Sciatic nerve (tissue), 2 donors: ENCODE results near the gene EML1. TPM values are rescaled to one million over a fixed set of nuclear protein-coding genes. Genes with fewer than 3 reads are reported as not detected.

Experiments used
- ATAC-seq: fragments of 200-7000 bp; cut with Tn5 transposase; one replicate; pipeline ENCODE4 v1.9.1; 2020; ENCODE audit warnings: mild to moderate bottlenecking, moderate library complexity
- DNase-seq: peaks from one replicate; pipeline ENCODE4 v3.0.0-alpha.2; 2020; ENCODE audit warnings: low spot score
- intact Hi-C: fragments of 100-400 bp; cut with DNase I; formaldehyde crosslinking; loops from one replicate; pipeline ENCODE4 v1.14.2; 2022
- total RNA-seq: library from RNA; stranded (reverse); fragmentation: NEBNext Ultra II Directional; extraction: Animal tissue kit (Norgen Biotek cat#: 25700); gene quantifications from one replicate; pipeline ENCODE4 v1.2.1, GENCODE V29; 2021
- donor health status: DM: no; HTN: no; CAD: no.
- donor health status: DM: no; HTN: no; CAD: no.

EML1 gene
- total RNA-seq, 1 donor from 2014 or later = 59.0 TPM

DNA sequence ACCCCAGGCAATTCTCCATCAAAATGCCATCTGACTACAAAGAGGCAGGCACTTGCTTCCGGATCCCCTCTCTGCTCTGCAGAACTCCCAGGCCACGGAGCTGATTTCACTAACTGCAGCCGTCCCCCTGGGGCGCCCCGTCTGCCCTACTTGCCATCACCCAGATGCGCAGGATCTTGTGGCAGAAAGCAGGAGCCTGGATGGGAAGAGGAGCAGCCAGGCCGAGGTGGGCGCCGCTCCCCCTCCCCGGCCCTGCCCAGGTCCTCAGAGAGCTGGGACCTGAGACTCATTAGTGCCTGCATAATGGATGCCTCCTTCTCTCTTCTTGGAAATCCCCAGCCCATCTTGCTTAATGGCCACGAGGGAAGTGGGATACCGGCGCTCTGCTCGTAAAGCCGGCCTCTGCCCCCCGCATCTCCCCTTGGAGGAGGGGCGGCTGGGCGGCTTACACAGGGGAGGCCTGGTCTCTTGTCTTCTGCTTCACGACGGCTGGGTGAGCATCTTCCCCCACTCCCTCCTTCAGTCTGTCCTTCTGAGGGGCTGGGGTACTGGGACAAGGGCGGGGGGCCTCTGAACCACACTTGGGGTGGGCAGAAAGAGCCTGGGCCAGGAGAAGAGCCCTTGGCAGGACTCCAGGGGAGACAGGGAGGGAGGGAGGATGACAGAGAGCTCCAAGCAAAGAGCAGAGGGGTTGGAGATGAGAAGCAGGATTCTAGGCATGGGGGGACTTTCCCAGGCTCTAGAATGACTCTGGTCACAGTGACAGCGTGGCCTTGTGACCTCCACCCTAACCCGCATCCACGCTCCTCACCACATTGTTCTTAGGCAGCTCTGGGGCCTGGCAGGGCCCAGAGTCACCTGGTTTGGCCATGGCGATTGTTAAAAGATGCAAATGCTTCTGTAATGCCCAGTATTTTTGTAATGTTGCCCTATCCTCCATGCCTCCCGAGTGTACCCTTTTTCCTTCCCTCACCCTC, 19.4 kb upstream of the EML1 start:
- peak; percentile 25 for DNase-seq
- intact Hi-C loops = no loop called here
- no peak for ATAC-seq

DNA sequence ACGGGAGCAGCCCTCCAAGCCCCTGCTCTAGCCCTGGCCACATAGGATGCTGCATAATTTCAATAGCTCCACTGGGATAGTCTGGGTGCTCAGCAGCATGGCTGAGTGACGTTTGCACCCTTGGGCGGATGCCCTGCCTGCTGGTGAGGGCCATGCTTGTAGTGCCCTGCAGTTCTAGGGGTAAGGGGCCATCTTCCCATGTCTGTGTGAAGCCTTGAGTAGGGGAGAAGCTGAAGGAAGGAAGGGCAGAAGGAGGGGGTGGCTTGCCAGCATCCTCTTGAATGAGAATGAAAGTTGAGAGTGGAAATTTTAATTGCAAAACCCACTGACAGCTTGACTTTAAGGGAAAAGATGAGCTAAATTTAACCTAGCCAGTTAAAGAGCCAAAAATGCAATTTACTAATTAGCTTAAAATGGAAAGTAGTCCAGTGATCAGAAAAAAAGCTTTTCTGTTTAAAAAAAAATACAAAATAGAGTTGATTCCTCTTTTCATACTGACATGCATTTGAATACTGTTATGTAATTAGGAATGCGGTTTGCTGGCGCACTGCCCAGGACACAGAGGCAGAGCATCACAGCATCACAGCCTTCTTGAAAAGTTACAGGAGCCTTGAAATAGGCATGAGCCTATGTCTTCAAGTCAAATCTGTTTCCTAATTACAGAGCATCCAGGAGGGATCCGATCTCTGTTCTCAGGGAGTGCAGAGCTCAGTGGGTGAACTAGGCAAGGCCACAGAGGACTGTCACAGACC, 18.5 kb upstream of the EML1 start:
- intact Hi-C loops = no loop called here
- ATAC-seq (no peak), DNase-seq (no peak)

DNA sequence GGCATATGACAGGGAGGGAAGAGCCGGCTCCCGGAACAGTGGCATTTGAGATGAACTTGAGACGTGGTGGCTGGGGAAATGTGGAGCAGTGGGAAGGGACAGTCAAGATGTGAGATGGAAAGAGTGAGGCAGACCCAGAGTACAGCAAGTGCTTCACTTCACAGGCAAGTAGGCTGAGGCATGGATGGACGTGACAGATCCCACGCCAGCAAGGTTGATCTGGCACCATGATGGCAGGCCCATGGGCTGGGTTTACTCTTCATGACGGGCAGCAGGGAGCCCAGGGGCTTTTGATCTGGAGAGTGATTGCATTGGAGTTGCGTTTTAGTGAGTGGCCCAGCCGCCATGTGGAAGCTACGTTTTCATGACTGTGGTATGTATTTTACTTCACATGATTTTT, 17.9 kb upstream of the EML1 start:
- intact Hi-C loops = no loop called here
- ATAC-seq = no peak
- DNase-seq = no peak

DNA sequence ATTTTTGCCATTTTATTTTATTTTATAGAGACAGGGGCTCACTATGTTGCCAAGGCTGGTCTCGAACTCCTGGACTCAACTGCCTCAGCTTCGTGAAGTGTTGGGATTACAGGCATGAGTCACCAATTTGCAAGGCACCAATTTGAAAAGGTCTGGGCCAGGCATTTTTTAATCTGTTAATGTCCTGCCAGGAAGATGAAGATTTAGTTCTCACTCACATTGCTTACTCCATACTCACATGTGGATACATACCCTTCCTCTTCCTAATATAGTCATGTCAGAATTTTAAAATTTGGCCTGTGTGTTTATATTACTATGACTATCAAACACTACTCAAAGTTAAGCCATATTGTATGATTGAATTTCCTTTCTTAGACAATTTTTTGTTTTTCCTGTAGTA, 15.3 kb upstream of the EML1 start:
- DNase-seq (no peak), ATAC-seq (no peak)
- intact Hi-C loops = no loop called here

DNA sequence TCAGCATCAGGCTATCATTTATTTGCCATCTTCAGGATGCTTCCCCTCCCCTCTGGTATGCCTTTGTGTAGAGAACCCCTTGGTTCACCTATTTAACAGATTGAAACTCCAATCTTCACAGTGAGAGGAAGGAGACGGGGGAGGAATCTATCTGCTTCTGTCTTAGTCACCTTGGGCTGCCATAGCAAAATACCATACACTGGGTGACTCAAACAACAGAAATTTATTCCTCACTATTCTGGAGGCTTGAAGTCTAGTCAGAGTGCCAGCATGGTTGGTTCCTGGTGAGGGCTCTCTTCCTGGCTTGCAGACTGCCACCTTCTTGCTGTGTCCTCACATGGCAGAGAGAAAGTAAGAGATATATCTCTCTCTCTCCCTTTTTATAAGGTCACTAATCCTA, 13.5 kb upstream of the EML1 start:
- ATAC-seq (no peak), DNase-seq (no peak)
- intact Hi-C loops = no loop called here

DNA sequence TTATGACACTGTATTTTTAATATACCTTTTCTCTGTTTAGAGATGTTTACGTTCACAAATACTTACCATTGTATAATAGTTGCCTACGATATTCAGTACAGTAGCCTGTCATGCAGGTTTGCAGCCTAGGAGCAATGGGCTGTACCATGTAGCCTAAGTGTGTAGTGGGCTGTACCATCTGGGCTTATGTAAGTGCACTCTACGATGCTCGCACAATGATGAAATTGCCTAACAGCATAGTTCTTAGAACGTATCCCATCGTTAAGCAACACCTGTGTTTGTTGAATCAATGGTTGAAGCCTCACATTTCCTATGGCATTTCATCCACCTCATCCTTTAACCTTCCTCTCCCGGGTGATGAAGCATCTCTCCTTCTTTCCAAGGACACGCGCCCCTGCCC, 12.5 kb upstream of the EML1 start:
- intact Hi-C loops = no loop called here
- ATAC-seq = no peak
- DNase-seq = no peak

DNA sequence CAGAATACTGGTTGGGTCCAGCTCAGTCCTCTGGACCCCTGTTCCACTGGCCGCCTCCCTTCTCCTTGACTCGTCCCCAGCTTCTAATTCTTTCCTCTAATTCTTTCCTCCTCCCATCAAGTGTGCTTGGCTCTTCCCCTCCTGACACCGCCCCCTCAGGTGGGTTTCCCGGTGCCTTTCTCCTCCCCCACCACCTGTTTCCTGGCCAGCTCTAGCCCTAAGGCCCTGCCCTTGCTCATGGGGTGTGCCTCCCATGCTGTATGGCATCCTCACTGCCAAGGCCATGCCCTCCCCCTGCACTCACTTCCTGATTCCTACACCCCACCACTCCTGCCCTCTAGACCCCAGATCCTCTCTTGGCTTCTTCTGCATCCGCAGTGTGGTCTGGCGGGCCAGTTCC, 12.1 kb upstream of the EML1 start:
- intact Hi-C loops = no loop called here
- ATAC-seq (no peak), DNase-seq (peak; percentile 36)

DNA sequence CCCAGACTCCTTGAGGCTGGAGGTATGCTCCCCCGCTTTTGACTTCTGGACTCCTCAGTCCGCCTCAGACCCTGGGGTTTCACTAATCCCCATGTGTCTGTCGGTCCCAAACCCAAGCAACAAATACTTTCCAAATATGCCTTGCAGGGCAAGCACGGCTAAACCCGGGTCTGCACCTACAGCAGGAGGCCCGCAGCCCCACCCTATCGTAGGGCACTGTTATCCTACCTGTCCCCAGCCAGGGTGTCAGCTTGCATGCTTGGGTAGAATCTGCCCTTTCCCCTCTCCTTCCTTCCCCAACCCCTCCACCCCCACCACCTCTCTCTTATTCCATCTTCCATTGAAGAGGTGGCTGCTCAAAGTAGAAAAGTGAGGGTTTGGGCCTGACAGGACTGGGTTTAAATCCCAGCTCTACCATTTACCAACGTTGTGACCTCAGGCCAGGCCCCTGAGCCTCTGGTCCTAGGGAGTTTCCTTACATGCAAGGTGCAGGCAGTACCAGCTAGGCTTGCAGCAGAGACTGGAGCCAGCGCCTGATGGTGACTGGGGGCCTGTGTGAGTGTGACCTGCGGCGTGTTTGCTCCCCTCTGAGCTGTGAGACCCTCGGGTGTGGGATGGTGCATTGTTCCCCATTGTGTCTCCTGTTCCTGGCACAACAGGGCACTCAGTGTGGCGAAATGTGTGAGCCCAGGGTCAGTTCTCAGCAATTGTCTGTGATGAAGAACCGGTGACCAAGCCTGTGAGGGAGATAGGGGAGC, 11.2 kb upstream of the EML1 start:
- DNase-seq = peak; percentile 52
- intact Hi-C loops = no loop called here
- ATAC-seq = no peak

DNA sequence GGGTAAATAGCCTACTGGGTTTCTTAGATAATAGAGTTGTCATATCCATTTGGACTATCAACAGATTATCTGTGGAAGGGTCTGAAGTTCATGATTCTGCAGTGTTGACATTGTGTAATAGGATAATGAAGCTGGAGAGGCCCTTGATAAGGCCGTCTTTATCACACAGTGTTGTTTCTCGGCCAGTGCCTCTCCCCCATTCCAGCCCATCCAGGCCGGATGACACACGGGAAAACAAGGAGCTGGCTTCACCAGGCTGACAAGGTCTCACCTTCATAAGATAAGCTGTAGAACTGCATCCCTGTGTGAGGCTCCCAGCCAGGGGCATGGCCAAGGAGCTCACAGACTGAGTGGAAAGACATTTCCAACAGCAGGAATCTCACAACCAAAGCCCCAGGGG, 8.7 kb upstream of the EML1 start:
- DNase-seq = peak; percentile 51
- no peak for ATAC-seq
- intact Hi-C loops = no loop called here

DNA sequence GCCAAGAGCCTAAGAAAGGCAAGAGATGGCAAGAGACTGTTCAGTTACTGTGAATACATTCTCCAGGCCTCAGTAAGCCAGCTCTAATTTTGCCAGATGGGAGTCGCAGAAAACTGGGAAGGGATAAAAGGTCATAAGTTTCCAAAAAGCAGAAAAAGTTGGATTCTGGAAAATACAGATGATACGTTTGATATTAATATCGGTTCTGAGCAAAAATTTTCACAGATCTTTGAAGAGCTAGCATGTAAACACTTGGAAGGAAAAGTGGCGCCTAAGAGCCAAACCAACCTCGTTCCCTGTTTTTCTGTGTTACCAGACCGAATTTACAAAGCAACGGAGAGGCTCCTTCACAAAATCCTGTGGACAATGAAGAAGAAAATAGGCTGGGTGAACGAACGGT, 7.8 kb upstream of the EML1 start:
- intact Hi-C loops = no loop called here
- ATAC-seq (no peak), DNase-seq (peak; percentile 14)

DNA sequence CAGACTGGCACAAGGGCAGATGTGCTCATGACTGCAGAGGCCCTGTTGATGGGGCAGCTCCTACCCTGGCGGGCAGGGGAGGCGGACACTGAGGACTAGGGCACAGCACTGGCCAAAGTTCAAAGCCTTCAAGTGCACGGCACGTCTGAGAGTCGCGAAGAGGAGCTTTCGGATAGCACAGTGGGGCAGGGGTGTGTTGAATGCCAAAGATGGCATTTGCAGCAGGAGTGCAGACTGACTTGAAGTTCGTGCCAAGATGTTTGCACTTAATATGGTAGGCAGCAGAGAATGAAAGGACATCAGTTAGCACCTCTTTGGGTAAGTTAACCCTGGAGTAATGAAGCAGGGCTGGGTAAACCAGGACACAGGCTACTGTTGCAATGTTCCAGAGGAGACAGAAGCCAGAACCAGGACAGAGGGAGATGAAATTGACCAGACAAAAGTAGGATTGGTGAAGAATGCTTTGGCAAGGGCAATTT, 6.7 kb upstream of the EML1 start:
- ATAC-seq (no peak), DNase-seq (peak; percentile 51)

DNA sequence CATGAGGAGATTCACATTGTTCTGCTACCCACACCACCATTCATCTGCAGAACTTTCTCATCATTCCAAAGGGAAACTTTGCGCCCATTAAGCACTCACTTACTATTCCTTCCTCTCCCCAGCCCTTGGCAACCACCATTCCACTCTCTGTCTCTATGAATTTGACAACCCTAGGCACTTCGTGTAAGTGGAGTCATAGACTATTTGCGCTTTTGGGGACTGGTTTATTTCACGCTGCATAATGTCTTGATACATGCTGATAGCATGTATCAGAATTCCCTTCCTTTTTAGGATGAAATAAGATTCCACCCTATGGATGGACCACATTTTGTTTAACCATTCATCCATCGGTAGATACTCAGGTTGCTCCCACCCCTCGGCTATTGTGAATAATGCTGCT, 4.5 kb upstream of the EML1 start:
- no peak for DNase-seq
- intact Hi-C loops = no loop called here
- ATAC-seq = no peak

More for the DNA sequence above, 6.7 kb upstream of the EML1 start:
- intact Hi-C loops = no loop called here

DNA sequence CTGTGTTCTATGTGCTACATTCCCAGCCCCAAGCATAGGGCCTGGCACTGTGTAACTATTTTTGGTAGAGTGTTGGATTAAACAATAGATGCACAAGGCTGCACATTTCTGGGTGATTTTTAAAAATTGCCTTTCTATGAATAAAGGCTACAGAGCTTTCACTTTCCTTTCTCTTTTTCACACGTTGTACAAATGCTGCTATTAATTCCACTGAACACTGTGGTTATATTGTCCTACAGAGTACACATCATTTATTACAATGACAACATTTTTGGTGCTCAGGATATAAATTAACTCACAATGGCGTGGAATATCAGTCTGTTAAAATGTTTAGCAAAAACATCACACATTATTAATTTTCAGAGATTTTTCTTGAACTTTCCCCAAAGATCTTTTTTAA, 3.6 kb upstream of the EML1 start:
- ATAC-seq (no peak), DNase-seq (no peak)
- intact Hi-C loops = no loop called here

DNA sequence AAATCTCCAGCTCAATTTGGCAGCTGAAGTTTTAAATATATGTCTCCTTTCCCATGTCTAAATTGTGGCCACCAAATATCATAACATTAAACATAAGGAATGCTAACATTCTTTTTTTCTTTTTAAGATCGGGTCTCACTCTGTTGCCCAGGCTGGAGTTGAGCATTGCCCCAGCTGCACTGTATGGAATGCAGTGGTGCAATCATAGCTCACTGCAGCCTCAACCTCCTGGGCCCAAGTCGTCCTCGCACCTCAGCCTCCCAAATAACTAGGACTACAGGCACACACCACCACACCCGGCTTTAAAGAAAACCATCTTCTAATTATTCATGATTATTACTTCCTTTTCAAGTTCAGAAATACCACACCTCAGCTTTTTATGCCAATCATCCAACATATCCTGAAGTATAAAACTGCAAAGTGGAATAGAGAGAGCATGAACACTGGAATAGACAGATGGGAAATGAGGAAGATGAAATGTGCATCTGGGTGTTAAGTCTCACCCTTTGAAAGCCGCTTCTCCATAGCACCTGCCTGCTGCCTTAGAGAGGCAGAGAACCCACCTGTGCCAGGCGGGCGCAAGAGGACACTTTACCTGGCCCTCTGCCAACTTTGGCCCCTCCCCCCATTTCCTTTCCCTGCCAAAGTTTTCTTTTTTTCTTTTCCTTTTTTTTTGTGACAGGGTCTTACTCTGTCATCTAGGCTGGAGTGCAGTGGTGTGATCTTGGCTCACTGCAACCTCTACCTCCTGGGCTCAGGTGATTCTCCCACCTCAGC, 2.8 kb upstream of the EML1 start:
- intact Hi-C loops = no loop called here
- no peak for ATAC-seq

DNA sequence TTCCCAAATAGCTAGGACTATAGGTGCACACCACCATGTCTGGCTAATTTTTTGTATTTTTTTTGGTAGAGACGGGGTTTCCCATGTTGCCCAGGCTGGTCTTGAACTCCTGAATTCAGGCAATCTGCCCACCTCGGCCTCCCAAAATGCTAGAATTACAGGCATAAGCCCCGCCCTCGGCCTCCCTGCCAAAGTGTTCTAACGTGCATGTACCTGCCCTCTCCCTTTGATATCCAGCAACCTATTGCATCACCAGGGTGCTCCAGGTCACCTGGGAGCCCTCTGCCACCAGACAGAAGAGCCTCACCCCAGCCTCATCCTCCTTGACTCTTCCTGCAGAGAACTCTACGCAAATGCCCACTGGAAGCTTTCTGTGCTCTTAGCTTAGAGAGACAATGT, 2.2 kb upstream of the EML1 start:
- ATAC-seq (no peak), DNase-seq (no peak)
- intact Hi-C loops = no loop called here

More for the DNA sequence above, 2.8 kb upstream of the EML1 start:
- DNase-seq = no peak

DNA sequence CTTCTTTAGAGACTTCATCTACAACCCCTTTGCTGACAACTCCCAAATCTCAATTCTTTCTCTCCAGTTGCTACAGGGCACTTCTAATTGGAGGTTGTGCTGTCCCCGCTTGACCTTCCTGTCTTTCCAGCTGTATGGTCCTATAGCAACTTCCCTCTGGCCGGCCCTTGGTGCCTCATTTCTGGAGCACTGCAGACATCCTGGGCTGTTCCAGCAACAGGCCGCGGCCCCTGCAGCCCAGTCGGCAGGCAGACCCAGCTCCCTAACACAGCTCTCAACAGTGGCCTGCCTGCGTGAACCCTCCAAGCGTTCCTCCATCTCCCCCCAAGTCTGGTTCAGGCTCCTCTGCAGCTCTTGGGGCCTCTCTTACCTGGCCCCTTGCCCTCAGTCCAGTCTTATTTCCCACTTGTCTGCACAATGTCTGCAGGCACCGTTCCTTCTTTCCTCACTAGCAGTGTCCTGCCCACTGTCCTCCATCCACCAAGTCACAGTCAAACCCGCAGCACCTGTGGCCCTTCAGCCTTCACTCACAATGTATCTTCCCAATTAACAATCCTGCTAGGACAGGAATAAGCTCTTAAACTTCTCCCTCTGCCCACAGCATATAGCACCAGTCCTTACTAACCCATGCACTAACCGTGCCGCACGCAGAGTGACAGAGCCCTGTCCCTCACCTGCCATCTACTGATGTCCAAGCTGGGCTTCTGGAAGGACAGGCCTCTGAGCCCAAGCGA, 1.6 kb upstream of the EML1 start:
- ATAC-seq = peak; percentile 33
- intact Hi-C loops = no loop called here
- no peak for DNase-seq

DNA sequence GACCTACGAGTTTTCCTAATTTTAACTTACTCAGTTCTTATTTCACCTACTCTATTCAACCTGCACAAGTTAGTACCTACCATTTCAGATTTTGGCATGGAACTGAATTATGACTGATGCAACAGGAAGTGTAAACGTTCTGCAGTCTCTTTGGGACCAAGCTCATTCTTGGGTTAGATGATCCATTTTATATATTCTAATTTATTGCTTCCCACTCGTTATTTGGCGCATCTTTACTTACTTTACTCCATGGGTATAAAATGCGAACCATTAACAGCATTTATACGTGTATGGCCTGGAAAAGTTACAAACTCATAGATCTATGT, 1.0 kb upstream of the EML1 start:
- intact Hi-C loops = no loop called here
- no peak for DNase-seq
- ATAC-seq = no peak

DNA sequence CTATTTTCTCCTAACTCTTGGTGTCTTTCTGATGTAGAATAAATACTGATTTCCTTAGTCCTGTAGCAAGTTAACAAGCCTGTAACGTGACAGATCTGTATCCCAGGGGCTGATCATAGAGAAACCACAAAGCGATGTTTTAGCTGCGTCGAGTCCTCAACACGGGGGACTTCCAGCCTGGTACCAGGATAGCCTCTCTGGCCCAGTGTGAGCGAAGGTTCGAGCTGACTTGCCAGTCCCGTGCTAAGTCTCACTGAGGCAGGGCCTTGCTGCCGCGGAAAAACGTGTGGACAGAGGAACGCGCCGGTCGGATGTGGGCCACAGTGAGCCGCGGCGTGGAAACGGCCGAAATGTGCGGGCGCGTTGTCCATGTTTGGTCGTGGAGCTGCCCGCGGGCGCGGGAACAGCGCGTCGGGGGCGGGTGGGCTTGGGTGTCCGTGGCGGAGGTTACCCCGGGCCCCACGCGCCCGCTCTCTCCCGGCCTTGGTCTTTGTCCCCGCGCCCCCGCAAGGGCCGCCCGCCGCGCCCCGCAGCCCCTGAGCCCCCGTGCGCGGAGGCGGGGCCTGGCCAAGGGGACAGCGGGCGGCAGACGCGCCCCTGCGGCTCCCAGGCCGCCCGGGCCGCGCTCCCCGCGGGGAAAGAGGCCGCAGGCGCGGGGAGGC, 531 bp upstream of the EML1 start:
- DNase-seq = peak; percentile 69
- intact Hi-C loops = no loop called here
- peak; percentile 51 for ATAC-seq
